Stimulated activated CD4-positive, alpha-beta T cell treated with anti-CD3 and anti-CD28 coated beads, TNF-alpha, amount 100 ng/mL, for 24 hours (primary cell): ENCODE results near the gene USP17L12.
"Not testable (repeated sequence)": the region's sequence is repeated elsewhere in the genome, so short reads cannot be mapped to it uniquely, and the experiment has no call there.

ENCODE experiments used
- DNase-seq, 3 experiments: peaks; one replicate each; pipeline ENCODE4 v3.0.0-alpha.2; 2020; ENCODE audit warnings: low read depth in 3 of 3

USP17L12 gene

GRCh38 chr4:9219852-9220251, at the start of gene USP17L12:
Gene USP17L12, plus strand, starts transcription at chr4:9220152. Its CDS starts 0 bp downstream, at chr4:9220152.
- not testable (repeated sequence) for DNase-seq

- not testable (repeated sequence) for DNase-seq
Observed at GRCh38 chr4:9210357-9210756, 9.6 kb upstream of the USP17L12 start, which contains the start of gene USP17L10. Gene USP17L10, plus strand, starts transcription at chr4:9210657. Its CDS starts 0 bp downstream, at chr4:9210657.

GRCh38 chr4:9214701-9215100, 5.3 kb upstream of the USP17L12 start:
- DNase-seq: not testable (repeated sequence)

- DNase-seq: not testable (repeated sequence)
Observed at GRCh38 chr4:9215105-9215504, 4.8 kb upstream of the USP17L12 start, which contains the start of gene USP17L11. Gene USP17L11, plus strand, starts transcription at chr4:9215405. Its CDS starts 0 bp downstream, at chr4:9215405.

- DNase-seq: not testable (repeated sequence)
Observed at GRCh38 chr4:9224596-9224995, 4.6 kb downstream of the USP17L12 start, which contains the start of gene USP17L13. Gene USP17L13, plus strand, starts transcription at chr4:9224896. Its CDS starts 0 bp downstream, at chr4:9224896.

- DNase-seq: not testable (repeated sequence)
Observed at GRCh38 chr4:9230249-9230648, 10.3 kb downstream of the USP17L12 start.

- not testable (repeated sequence) for DNase-seq
Observed at GRCh38 chr4:9234085-9234484, 14.1 kb downstream of the USP17L12 start, which contains the start of gene USP17L15. Gene USP17L15, plus strand, starts transcription at chr4:9234385. Its CDS starts 0 bp downstream, at chr4:9234385.

GRCh38 chr4:9238461-9238860, 18.5 kb downstream of the USP17L12 start:
- DNase-seq: not testable (repeated sequence)

GRCh38 chr4:9243579-9243978, 23.6 kb downstream of the USP17L12 start, which contains the start of gene USP17L17:
Gene USP17L17, plus strand, starts transcription at chr4:9243879. Its CDS starts 0 bp downstream, at chr4:9243879.
- not testable (repeated sequence) for DNase-seq

GRCh38 chr4:9247953-9248680, 28.2 kb downstream of the USP17L12 start, which contains the start of gene USP17L18:
Gene USP17L18, plus strand, starts transcription at chr4:9248630. Its CDS starts 0 bp downstream, at chr4:9248630.
- DNase-seq: not testable (repeated sequence)

GRCh38 chr4:9253078-9253477, 33.1 kb downstream of the USP17L12 start, which contains the start of gene USP17L19:
Gene USP17L19, plus strand, starts transcription at chr4:9253378. Its CDS starts 0 bp downstream, at chr4:9253378.
- DNase-seq: not testable (repeated sequence)

- not testable (repeated sequence) for DNase-seq
Observed at GRCh38 chr4:9257824-9258223, 37.9 kb downstream of the USP17L12 start, which contains the start of gene USP17L20. Gene USP17L20, plus strand, starts transcription at chr4:9258124. Its CDS starts 0 bp downstream, at chr4:9258124.

- DNase-seq: not testable (repeated sequence)
Observed at GRCh38 chr4:9262572-9262971, 42.6 kb downstream of the USP17L12 start, which contains the start of gene USP17L21. Gene USP17L21, plus strand, starts transcription at chr4:9262872. Its CDS starts 0 bp downstream, at chr4:9262872.

GRCh38 chr4:9267319-9267718, 47.4 kb downstream of the USP17L12 start, which contains the start of gene USP17L22:
Gene USP17L22, plus strand, starts transcription at chr4:9267619. Its CDS starts 0 bp downstream, at chr4:9267619.
- not testable (repeated sequence) for DNase-seq
